Thyroid gland (tissue), 4 donors: ENCODE measurements around the gene USP5.

Experiments
- CTCF ChIP-seq, 6 experiments: fragments of 200-600 bp in 3 of 6; fragments of 450-650 bp in 3 of 6; sonication (generic) in 3 of 6; IDR thresholded peaks; one replicate each; pipeline ENCODE4 v1.5.1; 2016 to 2019; ENCODE audit warnings: antibody characterized with exemption in 6 of 6, mild to moderate bottlenecking in 2 of 6, inconsistent platforms in 1 of 6, moderate library complexity in 1 of 6
- POLR2A ChIP-seq, 2 donors: fragments of 450-650 bp; IDR thresholded peaks; one replicate each; pipeline ENCODE4 v1.6.1; 2017; ENCODE audit warnings: antibody characterized with exemption in 2 of 2, mild to moderate bottlenecking in 2 of 2, moderate library complexity in 1 of 2

GRCh38 chr12:6825398-6826124, 26.4 kb upstream of the USP5 start:
- TF ChIP-seq CTCF (IDR thresholded peaks at IDR 0.05) (peak; percentile 39 to 83 (median 76)), POLR2A (IDR thresholded peaks at IDR 0.05) (no peak)
